GM19099 (cell line): ENCODE results near the gene TCEANC2.

Experiments
- POLR2A ChIP-seq: IDR thresholded peaks from 3 replicates; pipeline ENCODE4 v1.6.1; 2011; ENCODE audit warnings: low read depth; ENCODE audit not compliant: insufficient read length; ENCODE audit errors: extremely low read depth

Gene TCEANC2

GRCh38 chr1:54136963-54137533 is 83.6 kb downstream of the TCEANC2 start:
- TF ChIP-seq POLR2A, result no peak

GRCh38 chr1:54137534-54138061 is 84.2 kb downstream of the TCEANC2 start:
- TF ChIP-seq POLR2A, result no peak

DNA sequence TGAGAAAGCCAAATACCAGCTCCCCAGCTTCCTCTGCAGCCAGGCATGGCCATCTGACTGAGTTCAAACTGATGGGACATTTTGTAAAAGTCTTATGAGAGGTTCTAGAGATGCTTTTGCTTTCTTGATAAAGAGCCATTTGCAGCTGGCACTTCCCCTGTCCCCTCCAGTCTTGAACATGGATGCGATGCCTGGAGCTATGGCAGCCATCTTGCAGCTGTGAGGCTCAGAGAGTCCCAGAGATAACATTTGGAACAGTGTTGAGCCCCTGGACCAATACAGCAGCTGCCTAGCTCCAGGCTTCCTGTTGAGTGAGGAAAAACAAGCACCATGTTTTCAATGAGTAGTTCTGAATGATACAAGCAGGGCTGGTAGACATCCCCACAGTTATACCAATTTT is 85.6 kb downstream of the TCEANC2 start:
- no peak for TF ChIP-seq POLR2A

- no peak for TF ChIP-seq POLR2A
Measured at GRCh38 chr1:54139711-54140110, 86.3 kb downstream of the TCEANC2 start.

DNA sequence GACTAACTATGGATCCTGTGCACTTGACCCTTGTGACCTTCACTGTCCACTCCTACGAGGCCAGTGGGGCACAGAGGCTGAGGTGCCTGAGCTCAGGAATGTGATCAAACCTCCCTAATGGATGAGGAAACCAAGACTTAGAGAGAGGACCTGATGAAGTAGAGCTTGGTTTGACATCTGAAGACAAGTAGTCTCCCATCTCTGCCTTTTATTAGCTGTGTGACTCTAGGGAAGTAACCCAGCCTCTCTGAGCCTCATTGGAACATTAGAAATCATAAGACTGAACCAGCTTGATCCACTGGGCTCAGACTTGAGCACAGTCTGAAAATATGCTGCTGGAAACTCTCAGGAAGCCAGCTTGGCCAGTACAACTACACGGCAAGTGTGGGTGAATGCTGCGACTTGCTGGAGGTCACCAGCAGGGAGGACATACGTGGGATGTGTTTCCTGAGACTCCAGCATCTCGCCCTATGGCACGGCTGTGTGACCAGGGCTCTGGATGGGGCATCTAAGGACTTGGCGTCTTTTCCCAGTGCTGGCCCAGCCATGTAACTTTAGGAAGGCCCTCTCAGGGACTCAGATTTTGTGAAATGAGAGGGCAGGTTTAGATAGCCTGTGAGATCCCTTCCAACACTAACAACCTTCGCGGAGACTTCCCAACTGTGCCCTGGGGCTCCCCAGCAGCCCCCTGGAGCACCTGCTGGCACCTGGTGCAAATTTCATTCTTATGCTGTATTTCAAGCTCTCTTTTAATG is 88.9 kb downstream of the TCEANC2 start:
- TF ChIP-seq POLR2A, result no peak

DNA sequence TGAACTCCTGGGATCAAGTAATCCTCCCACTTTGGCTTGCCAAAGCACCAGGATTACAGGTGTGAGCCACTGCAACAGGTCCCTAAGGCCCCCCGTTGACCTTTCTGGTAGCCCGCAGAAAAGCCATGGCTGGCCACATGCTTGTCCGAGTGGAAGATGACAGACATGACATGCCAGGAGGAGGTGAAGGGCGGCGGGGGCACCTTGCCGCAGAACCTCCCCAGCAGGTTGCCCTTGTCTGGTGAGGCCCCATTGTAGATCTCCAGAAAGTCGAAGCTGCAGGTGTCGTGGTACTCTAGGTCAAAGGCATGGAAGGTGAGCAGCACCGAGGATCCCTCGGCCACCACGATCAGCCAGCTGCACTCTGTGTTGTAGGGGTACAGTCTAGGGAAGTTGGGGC is 91.0 kb downstream of the TCEANC2 start:
- no peak for TF ChIP-seq POLR2A

- TF ChIP-seq POLR2A, result no peak
Measured at GRCh38 chr1:54149734-54150133, 96.3 kb downstream of the TCEANC2 start.

- TF ChIP-seq POLR2A, result no peak
Measured at GRCh38 chr1:54151013-54151412, 97.6 kb downstream of the TCEANC2 start.

DNA sequence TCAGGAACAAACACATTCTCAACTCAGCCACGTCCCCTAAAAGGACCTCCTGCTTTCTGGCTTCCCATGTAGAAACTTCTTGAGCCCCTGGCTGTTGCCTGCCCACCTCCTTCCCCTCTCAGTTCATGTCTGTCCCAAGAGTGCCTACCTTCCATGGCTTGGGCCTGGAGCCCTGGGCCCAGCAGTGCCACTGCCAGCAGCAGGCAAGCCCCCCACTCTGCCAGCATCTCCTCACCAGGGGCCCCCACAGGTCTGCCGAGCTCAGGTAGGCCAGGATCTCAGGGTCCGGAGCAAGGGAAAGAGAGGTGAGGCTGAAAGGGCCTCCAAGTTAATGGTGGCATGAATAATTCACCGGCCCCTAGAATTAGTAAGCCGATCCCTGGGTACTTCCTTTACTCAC is 99.3 kb downstream of the TCEANC2 start, which contains the start of gene CDCP2:
TSS of gene CDCP2 (minus strand) at position 305 of the 400 bp plus-strand sequence. CDS start at position 227, 78 bp downstream.
- TF ChIP-seq POLR2A, result no peak

DNA sequence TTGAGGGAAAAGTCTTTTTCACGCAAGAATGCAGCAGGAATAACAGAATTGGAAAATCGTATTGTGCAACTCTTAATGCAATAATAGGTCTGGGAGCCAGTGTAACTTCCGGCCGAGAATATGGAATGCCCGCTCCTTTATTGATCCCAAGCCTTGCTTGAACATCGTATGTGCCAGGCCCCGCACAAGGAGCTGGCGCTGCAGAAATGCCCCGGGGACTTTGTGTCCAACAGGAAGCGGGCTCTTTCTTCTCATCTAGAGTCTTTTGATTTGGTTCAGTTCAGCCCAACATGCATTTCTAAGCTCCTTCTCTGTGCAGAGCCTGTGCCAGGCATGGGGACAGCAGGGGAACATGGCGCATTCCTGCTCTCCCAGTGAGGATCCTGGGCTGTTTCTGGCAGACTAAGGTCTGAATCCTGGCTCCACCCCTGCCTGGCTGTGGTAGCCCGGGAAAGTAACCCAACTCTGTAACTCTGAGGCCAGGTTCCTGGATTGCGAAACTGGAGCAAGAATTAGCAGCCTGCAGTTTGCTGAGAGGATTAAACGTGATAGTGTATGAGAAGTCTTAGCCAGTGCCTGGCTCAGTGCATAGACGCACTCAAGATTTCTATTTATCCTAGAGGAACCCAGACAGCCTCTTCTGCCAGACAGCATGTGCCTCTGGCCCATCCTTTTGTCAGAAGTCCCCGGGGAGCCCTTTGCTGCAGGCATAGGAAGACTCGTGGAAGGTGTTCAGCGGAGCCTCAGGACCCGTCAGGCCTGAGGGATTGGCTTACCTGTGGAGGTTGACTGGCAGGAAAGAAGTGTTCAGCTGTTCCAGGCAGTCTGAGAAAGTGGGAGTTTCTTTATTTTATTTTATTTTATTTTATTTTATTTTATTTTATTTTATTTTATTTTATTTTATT is 100.4 kb downstream of the TCEANC2 start:
- TF ChIP-seq POLR2A, result no peak
